K562 (cell line): ENCODE data around the gene KRT38. TPM values are rescaled to one million over a fixed set of nuclear protein-coding genes. Genes with fewer than 3 reads are reported as not detected.

Experiments
- polyA plus RNA-seq, 8 experiments: library from polyadenylated mRNA; depleted of rRNA in 4 of 8; stranded (reverse) in 5 of 8; unstranded in 3 of 8; fragments of >200 nt; fragmentation: Nextera tagmentation in 2 of 8; fragmentation: Illumina TruSeq in 1 of 8; extraction: Ambion mirVana in 2 of 8; extraction: Trizol in 1 of 8; gene quantifications; 2 replicates each; pipeline versions ENCODE4 v1.2.1 to v1.2.3, GENCODE V29; 2011 to 2014; ENCODE audit warnings: inconsistent platforms in 1 of 8, missing spikeins in 1 of 8
- total RNA-seq, 7 experiments: library from RNA; depleted of rRNA in 6 of 7; stranded (reverse); fragments of >200 nt in 6 of 7; fragmentation: Illumina TruSeq in 2 of 7; extraction: Trizol in 2 of 7; gene quantifications; 2 replicates each; pipeline versions ENCODE4 v1.2.1 to v1.2.3, GENCODE V29; 2011 to 2021; ENCODE audit warnings: low replicate concordance in 1 of 7
- TF ChIP-seq, protein P1 (sequence below): fragments of 450-650 bp; IDR thresholded peaks from 2 replicates; pipeline ENCODE4 v1.6.1; 2016; ENCODE audit warnings: mild to moderate bottlenecking, moderate library complexity

Gene KRT38
- total and polyA plus RNA-seq, 9 of the 15 experiments (the other 6 are each of a cell fraction or from before 2014, with no cell fraction given): not detected

DNA sequence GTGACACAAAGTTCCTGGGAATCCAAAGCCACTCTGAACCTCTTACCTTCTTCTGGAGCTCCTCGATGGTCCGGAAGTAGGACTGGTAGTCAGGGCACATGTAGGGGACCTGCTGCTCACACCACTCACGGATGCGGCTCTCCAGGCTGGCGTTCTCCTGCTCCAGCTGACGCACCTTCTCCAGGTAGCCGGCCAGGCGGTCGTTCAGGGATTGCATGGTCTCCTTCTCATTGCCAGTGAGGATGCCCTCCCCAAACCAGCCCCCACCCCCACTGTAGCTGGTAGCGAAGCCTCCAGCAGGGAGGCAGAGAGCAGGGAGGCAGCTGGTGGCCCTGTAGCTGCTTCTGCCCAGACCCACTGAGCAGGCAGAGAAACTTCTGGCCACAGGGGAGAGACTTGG is 39.8 kb upstream of the KRT38 start (continued):
- TF ChIP-seq, protein P1, sequence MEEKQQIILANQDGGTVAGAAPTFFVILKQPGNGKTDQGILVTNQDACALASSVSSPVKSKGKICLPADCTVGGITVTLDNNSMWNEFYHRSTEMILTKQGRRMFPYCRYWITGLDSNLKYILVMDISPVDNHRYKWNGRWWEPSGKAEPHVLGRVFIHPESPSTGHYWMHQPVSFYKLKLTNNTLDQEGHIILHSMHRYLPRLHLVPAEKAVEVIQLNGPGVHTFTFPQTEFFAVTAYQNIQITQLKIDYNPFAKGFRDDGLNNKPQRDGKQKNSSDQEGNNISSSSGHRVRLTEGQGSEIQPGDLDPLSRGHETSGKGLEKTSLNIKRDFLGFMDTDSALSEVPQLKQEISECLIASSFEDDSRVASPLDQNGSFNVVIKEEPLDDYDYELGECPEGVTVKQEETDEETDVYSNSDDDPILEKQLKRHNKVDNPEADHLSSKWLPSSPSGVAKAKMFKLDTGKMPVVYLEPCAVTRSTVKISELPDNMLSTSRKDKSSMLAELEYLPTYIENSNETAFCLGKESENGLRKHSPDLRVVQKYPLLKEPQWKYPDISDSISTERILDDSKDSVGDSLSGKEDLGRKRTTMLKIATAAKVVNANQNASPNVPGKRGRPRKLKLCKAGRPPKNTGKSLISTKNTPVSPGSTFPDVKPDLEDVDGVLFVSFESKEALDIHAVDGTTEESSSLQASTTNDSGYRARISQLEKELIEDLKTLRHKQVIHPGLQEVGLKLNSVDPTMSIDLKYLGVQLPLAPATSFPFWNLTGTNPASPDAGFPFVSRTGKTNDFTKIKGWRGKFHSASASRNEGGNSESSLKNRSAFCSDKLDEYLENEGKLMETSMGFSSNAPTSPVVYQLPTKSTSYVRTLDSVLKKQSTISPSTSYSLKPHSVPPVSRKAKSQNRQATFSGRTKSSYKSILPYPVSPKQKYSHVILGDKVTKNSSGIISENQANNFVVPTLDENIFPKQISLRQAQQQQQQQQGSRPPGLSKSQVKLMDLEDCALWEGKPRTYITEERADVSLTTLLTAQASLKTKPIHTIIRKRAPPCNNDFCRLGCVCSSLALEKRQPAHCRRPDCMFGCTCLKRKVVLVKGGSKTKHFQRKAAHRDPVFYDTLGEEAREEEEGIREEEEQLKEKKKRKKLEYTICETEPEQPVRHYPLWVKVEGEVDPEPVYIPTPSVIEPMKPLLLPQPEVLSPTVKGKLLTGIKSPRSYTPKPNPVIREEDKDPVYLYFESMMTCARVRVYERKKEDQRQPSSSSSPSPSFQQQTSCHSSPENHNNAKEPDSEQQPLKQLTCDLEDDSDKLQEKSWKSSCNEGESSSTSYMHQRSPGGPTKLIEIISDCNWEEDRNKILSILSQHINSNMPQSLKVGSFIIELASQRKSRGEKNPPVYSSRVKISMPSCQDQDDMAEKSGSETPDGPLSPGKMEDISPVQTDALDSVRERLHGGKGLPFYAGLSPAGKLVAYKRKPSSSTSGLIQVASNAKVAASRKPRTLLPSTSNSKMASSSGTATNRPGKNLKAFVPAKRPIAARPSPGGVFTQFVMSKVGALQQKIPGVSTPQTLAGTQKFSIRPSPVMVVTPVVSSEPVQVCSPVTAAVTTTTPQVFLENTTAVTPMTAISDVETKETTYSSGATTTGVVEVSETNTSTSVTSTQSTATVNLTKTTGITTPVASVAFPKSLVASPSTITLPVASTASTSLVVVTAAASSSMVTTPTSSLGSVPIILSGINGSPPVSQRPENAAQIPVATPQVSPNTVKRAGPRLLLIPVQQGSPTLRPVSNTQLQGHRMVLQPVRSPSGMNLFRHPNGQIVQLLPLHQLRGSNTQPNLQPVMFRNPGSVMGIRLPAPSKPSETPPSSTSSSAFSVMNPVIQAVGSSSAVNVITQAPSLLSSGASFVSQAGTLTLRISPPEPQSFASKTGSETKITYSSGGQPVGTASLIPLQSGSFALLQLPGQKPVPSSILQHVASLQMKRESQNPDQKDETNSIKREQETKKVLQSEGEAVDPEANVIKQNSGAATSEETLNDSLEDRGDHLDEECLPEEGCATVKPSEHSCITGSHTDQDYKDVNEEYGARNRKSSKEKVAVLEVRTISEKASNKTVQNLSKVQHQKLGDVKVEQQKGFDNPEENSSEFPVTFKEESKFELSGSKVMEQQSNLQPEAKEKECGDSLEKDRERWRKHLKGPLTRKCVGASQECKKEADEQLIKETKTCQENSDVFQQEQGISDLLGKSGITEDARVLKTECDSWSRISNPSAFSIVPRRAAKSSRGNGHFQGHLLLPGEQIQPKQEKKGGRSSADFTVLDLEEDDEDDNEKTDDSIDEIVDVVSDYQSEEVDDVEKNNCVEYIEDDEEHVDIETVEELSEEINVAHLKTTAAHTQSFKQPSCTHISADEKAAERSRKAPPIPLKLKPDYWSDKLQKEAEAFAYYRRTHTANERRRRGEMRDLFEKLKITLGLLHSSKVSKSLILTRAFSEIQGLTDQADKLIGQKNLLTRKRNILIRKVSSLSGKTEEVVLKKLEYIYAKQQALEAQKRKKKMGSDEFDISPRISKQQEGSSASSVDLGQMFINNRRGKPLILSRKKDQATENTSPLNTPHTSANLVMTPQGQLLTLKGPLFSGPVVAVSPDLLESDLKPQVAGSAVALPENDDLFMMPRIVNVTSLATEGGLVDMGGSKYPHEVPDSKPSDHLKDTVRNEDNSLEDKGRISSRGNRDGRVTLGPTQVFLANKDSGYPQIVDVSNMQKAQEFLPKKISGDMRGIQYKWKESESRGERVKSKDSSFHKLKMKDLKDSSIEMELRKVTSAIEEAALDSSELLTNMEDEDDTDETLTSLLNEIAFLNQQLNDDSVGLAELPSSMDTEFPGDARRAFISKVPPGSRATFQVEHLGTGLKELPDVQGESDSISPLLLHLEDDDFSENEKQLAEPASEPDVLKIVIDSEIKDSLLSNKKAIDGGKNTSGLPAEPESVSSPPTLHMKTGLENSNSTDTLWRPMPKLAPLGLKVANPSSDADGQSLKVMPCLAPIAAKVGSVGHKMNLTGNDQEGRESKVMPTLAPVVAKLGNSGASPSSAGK: no peak
